Measurements from ENCODE around the gene EFEMP1.

Gene EFEMP1

GRCh38 chr2:55923091-55923981, at the start of gene EFEMP1:
Gene EFEMP1, minus strand, starts transcription at chr2:55923782. Its CDS starts 1,342 bp downstream, at chr2:55922440.
- no peak for TF ChIP-seq CTCF (IDR thresholded peaks at IDR 0.05; ENCODE audit: low read depth, low read length)
- peak; percentile 75 to 89 for DNase-seq (ENCODE audit: low read depth in 2 of 2)
- peak within 1 kb of the TSS; percentile 85 to 87 for H3K4me3 ChIP-seq (replicated peaks in 1 of 2; ENCODE audit: low read depth in 2 of 2, low read length in 2 of 2)

- DNase-seq (ENCODE audit: low read depth in 2 of 2): no peak
- TF ChIP-seq CTCF (IDR thresholded peaks at IDR 0.05; ENCODE audit: low read depth, low read length): no peak
- no peak overlapping the region for H3K4me3 ChIP-seq (replicated peaks in 1 of 2; ENCODE audit: low read depth in 2 of 2, low read length in 2 of 2)
Measured at GRCh38 chr2:55970500-55970899, 46.9 kb upstream of the EFEMP1 start.

- H3K4me3 ChIP-seq (replicated peaks in 1 of 2; ENCODE audit: low read depth in 2 of 2, low read length in 2 of 2): no peak overlapping the region
- DNase-seq (ENCODE audit: low read depth in 2 of 2): no peak
- no peak for TF ChIP-seq CTCF (IDR thresholded peaks at IDR 0.05; ENCODE audit: low read depth, low read length)
Measured at GRCh38 chr2:55968941-55969340, 45.4 kb upstream of the EFEMP1 start.

- H3K4me3 ChIP-seq (replicated peaks in 1 of 2; ENCODE audit: low read depth in 2 of 2, low read length in 2 of 2): no peak overlapping the region
- TF ChIP-seq CTCF (IDR thresholded peaks at IDR 0.05; ENCODE audit: low read depth, low read length): no peak
- DNase-seq (ENCODE audit: low read depth in 2 of 2): peak; percentile 44 to 48
Measured at GRCh38 chr2:55966401-55967118, 43.0 kb upstream of the EFEMP1 start.

- H3K4me3 ChIP-seq (replicated peaks in 1 of 2; ENCODE audit: low read depth in 2 of 2, low read length in 2 of 2): no peak overlapping the region
- no peak for TF ChIP-seq CTCF (IDR thresholded peaks at IDR 0.05; ENCODE audit: low read depth, low read length)
- peak in 1 of 2 donors; percentile 55 for DNase-seq (ENCODE audit: low read depth in 2 of 2)
Measured at GRCh38 chr2:55965966-55966365, 42.4 kb upstream of the EFEMP1 start.

GRCh38 chr2:55965276-55965675, 41.7 kb upstream of the EFEMP1 start:
- no peak for DNase-seq (ENCODE audit: low read depth in 2 of 2)

More at GRCh38 chr2:55965276-55965675, 41.7 kb upstream of the EFEMP1 start:
- no peak overlapping the region for H3K4me3 ChIP-seq (replicated peaks in 1 of 2; ENCODE audit: low read depth in 2 of 2, low read length in 2 of 2)
- TF ChIP-seq CTCF (IDR thresholded peaks at IDR 0.05; ENCODE audit: low read depth, low read length): no peak
